Astrocyte of the spinal cord (primary cell): ENCODE measurements around the gene DMXL1.
"Not testable (repeated sequence)": the region's sequence is repeated elsewhere in the genome, so short reads cannot be mapped to it uniquely, and the experiment has no call there.

ENCODE experiments used
- DNase-seq: peaks from one replicate; pipeline ENCODE4 v3.0.0; 2011; ENCODE audit warnings: low read depth, low spot score
- H3K4me3 ChIP-seq: 2 replicates; pipeline ENCODE4 v1.5.1; 2011; ENCODE audit warnings: low read depth, mild to moderate bottlenecking, low read length, moderate library complexity
- CTCF ChIP-seq: IDR thresholded peaks from 2 replicates; pipeline ENCODE4 v1.5.1; 2012; ENCODE audit warnings: low read depth, mild to moderate bottlenecking, low read length, inconsistent platforms
- in situ Hi-C: cut with HindIII; loops from 2 replicates; pipeline ENCODE4 v1.10.0; 2017; ENCODE audit warnings: low sequenced_read_pairs

DMXL1 gene

DNA sequence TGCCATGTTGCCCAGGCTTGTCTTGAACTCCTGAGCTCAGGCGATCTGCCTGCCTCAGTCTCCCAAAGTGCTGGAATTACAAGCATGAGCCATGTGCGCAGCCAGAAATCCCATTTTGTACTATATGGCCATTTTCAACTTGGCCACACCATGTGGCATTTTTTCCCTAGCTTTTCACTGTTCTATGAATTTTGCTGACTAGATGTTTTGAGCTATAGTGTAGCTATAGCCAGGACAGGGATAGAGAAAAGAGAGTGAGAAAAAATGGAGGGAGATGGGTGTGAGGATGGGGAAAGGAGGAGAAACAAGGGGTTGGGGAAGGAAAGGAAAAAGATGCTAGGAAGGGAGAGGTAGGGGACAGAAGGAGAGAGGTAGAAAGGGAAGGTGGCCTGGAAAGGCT is 46.4 kb downstream of the DMXL1 start:
- H3K4me3 ChIP-seq = no peak overlapping the region
- no peak for DNase-seq
- no peak for TF ChIP-seq CTCF
- in situ Hi-C loops = no loop called here

- no peak for TF ChIP-seq CTCF
- H3K4me3 ChIP-seq = no peak overlapping the region
- DNase-seq = no peak
- in situ Hi-C loops = no loop called here
Measured at GRCh38 chr5:119118000-119118399, 47.1 kb downstream of the DMXL1 start.

- DNase-seq = no peak
- TF ChIP-seq CTCF = no peak
- in situ Hi-C loops = no loop called here
- H3K4me3 ChIP-seq = no peak overlapping the region
Measured at GRCh38 chr5:119120893-119121292, 50.0 kb downstream of the DMXL1 start.

DNA sequence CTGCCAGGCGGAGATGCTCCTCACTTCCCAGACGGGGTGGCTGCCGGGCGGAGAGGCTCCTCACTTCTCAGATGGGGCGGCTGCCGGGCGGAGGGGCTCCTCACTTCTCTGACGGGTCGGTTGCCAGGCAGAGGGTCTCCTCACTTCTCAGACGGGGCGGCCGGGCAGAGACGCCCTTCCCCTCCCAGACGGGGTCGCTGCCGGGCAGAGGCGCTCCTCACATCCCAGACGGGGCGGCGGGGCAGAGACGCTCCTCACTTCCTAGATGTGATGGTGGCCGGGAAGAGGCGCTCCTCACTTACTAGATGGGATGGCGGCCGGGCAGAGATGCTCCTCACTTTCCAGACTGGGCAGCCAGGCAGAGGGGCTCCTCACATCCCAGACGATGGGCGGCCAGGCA is 51.6 kb downstream of the DMXL1 start:
- H3K4me3 ChIP-seq, in situ Hi-C loops, DNase-seq: not testable (repeated sequence)

- DNase-seq = no peak
- H3K4me3 ChIP-seq = no peak overlapping the region
- TF ChIP-seq CTCF = no peak
- in situ Hi-C loops = no loop called here
Measured at GRCh38 chr5:119123280-119123679, 52.4 kb downstream of the DMXL1 start.

GRCh38 chr5:119129770-119130169 is 58.9 kb downstream of the DMXL1 start:
- TF ChIP-seq CTCF = no peak
- in situ Hi-C loops = no loop called here
- DNase-seq = no peak
- H3K4me3 ChIP-seq = no peak overlapping the region

DNA sequence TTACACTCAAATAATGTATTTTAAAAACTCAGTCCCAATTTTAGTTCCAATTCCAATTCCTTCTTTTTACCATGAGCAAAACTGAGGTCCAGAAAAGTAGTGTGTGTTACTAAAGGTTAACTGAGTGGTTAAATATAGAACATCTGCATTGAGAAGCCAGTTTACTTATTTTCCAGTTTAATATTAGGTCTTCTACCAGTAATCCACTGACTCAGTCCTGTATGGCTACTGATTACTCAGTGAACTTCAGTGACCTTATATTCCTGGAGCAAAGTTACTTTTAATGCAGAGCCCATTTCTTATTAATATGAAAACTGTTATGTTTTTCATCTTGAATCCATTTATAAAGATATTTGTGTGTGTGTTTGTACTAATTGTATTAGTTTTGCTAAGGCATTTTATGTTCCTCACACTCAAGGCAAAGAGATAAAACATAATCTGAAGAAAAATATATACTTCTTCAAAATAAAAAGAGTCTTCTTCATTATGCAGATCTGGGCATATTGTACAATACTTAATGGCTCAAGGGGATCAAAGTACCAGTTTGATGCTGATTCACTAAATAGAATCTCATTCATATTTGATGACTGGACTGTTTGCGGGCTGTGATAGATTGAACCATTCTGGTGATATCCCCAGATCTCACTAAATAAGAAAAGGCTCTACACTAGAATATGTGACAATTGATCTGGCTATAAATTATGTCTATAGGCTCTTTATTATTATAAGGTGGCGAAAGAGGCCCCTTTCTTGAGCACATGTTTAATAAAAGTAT is 60.8 kb downstream of the DMXL1 start:
- in situ Hi-C loops = no loop called here
- DNase-seq = no peak
- H3K4me3 ChIP-seq = no peak overlapping the region
- TF ChIP-seq CTCF = no peak

GRCh38 chr5:119135743-119136142 is 64.9 kb downstream of the DMXL1 start:
- in situ Hi-C loops = not testable (repeated sequence)

More at GRCh38 chr5:119135743-119136142, 64.9 kb downstream of the DMXL1 start:
- not testable (repeated sequence) for H3K4me3 ChIP-seq, DNase-seq
